H1 (cell line): ENCODE data around the gene URB2. TPM values are rescaled to one million over a fixed set of nuclear protein-coding genes. Genes with fewer than 3 reads are reported as not detected.

Experiments used
- GABPA ChIP-seq: IDR thresholded peaks from 2 replicates; pipeline ENCODE4 v1.6.1; 2011; ENCODE audit warnings: mild to moderate bottlenecking, low read length, moderate library complexity, borderline replicate concordance; ENCODE audit not compliant: insufficient read depth
- KDM1A ChIP-seq: fragments of 200-600, 300-600 bp; sonication (generic); IDR thresholded peaks from 2 replicates; pipeline ENCODE4 v1.7.1; 2016; ENCODE audit warnings: mild to moderate bottlenecking, low read length, borderline replicate concordance
- POU5F1 ChIP-seq: IDR thresholded peaks from 2 replicates; pipeline ENCODE4 v1.6.1; 2011; ENCODE audit warnings: low read depth, mild to moderate bottlenecking, low read length, moderate library complexity
- SIX5 ChIP-seq: IDR thresholded peaks from 2 replicates; pipeline ENCODE4 v1.6.1; 2011; ENCODE audit warnings: mild to moderate bottlenecking, low read depth, low read length
- SP2 ChIP-seq: IDR thresholded peaks from 2 replicates; pipeline ENCODE4 v1.6.1; 2012; ENCODE audit warnings: mild to moderate bottlenecking, low read length, inconsistent platforms
- polyA plus RNA-seq, 7 experiments: library from polyadenylated mRNA; depleted of rRNA in 3 of 7; stranded (reverse) in 5 of 7; unstranded in 2 of 7; fragments of >200 nt in 5 of 7; fragments of 200-250 nt in 2 of 7; gene quantifications; 1 replicate in 5 of 7; 2 replicates in 1 of 7; 4 replicates in 1 of 7; pipeline versions ENCODE4 v1.2.1 to v1.2.3, GENCODE V29; 2011 to 2013; ENCODE audit warnings: missing spikeins in 2 of 7, mixed read lengths in 2 of 7
- total RNA-seq: library from RNA; stranded (reverse); fragmentation: NEBNext Ultra II Directional; extraction: Animal tissue kit (Norgen Biotek cat#: 25700); gene quantifications from 2 replicates; pipeline ENCODE4 v1.2.1, GENCODE V29; 2021

The URB2 gene
- total and polyA plus RNA-seq, 2 of the 8 experiments (the other 6 are each of a cell fraction or from before 2014, with no cell fraction given): 13.7 to 33.0 TPM

DNA sequence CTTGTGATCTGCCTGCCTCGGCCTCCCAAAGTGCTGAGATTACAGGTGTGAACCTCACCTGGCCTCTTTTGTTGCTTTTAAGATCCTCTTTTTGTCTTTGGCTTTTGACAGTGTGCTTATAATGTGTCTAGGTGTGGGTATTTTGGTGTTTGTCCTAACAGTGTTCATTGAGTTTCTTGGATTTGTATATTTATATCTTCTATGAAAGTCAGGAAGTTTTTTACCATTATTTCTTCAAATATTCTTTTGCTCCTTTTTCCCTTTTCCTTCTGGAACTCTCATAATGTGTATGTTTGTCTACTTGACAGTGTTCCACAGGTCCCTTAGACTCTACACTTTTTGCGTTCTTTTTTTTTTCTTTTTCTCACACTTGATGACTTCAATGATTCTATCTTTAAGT, 59.1 kb downstream of the URB2 start (continued):
- no peak for TF ChIP-seq POU5F1
- no peak for TF ChIP-seq GABPA
- no peak for TF ChIP-seq KDM1A
- TF ChIP-seq SP2: no peak
- no peak for TF ChIP-seq SIX5
- TF ChIP-seq, all 59 proteins: peak for 0
